A549 (cell line): ENCODE data around the gene COL7A1.

Source experiments
- CTCF ChIP-seq: fragments of >200 bp; sonication (Bioruptor Twin); formaldehyde crosslinking; IDR thresholded peaks from 3 replicates; pipeline ENCODE4 v1.5.1; 2016
- MAX ChIP-seq: IDR thresholded peaks from 2 replicates; pipeline ENCODE4 v1.6.1; 2012
- POLR2A ChIP-seq: IDR thresholded peaks from 2 replicates; pipeline ENCODE4 v1.6.1; 2012; ENCODE audit warnings: mild to moderate bottlenecking, low read length
- REST ChIP-seq: fragments of 200-600 bp; sonication (generic); IDR thresholded peaks from 2 replicates; pipeline ENCODE4 v1.6.1; 2016; ENCODE audit warnings: antibody characterized with exemption, mild to moderate bottlenecking, moderate library complexity

- TF ChIP-seq CTCF (no peak), MAX (no peak), POLR2A (no peak), REST (no peak)
These were observed 22.4 kb upstream of the COL7A1 start for GRCh38 chr3:48617559-48617958.
